Stimulated activated CD8-positive, alpha-beta memory T cell treated with anti-CD3 and anti-CD28 coated beads, Interleukin-15, amount 100 ng/mL, for 1 hour (primary cell): Measurements from ENCODE around the gene LYAR.

Experiments
- DNase-seq: peaks from one replicate; pipeline ENCODE4 v3.0.0-alpha.2; 2020; ENCODE audit warnings: low read depth

The LYAR gene

GRCh38 chr4:4315461-4316149 is 25.7 kb upstream of the LYAR start:
- no peak for DNase-seq

GRCh38 chr4:4311193-4311592 is 21.2 kb upstream of the LYAR start:
- no peak for DNase-seq

- no peak for DNase-seq
Measured at GRCh38 chr4:4308800-4309441, 19.0 kb upstream of the LYAR start.

- no peak for DNase-seq
Measured at GRCh38 chr4:4306920-4307319, 17.0 kb upstream of the LYAR start.

- no peak for DNase-seq
Measured at GRCh38 chr4:4302416-4302815, 12.5 kb upstream of the LYAR start.

- DNase-seq = no peak
Measured at GRCh38 chr4:4302001-4302400, 12.0 kb upstream of the LYAR start.

- DNase-seq = no peak
Measured at GRCh38 chr4:4299006-4299405, 9.1 kb upstream of the LYAR start.

- DNase-seq = no peak
Measured at GRCh38 chr4:4296283-4296846, 6.4 kb upstream of the LYAR start.

GRCh38 chr4:4293279-4293678 is 3.3 kb upstream of the LYAR start:
- DNase-seq = no peak

GRCh38 chr4:4289597-4289940 is 385 bp downstream of the LYAR start:
- no peak for DNase-seq

GRCh38 chr4:4289055-4289454 is 899 bp downstream of the LYAR start:
- no peak for DNase-seq

- DNase-seq = no peak
Measured at GRCh38 chr4:4288098-4288497, 1.9 kb downstream of the LYAR start.

GRCh38 chr4:4284827-4285618 is 4.9 kb downstream of the LYAR start:
- DNase-seq = no peak

GRCh38 chr4:4281787-4282186 is 8.2 kb downstream of the LYAR start:
- DNase-seq = no peak

- DNase-seq = no peak
Measured at GRCh38 chr4:4277531-4277930, 12.4 kb downstream of the LYAR start.

- no peak for DNase-seq
Measured at GRCh38 chr4:4274226-4274625, 15.7 kb downstream of the LYAR start.

- DNase-seq = no peak
Measured at GRCh38 chr4:4271912-4272311, 18.0 kb downstream of the LYAR start.

GRCh38 chr4:4270529-4270928 is 19.4 kb downstream of the LYAR start:
- no peak for DNase-seq

- no peak for DNase-seq
Measured at GRCh38 chr4:4269856-4270255, 20.1 kb downstream of the LYAR start.

- no peak for DNase-seq
Measured at GRCh38 chr4:4269331-4269731, 20.6 kb downstream of the LYAR start.

GRCh38 chr4:4268776-4269175 is 21.2 kb downstream of the LYAR start:
- no peak for DNase-seq

GRCh38 chr4:4267981-4268380 is 22.0 kb downstream of the LYAR start:
- DNase-seq = no peak

GRCh38 chr4:4260185-4260751 is 29.7 kb downstream of the LYAR start:
- DNase-seq = no peak
